Activated CD4-positive, alpha-beta T cell treated with anti-CD3 and anti-CD28 coated beads, Interleukin-10, Interleukin-2, amounts not matched to agents 100 ng/mL and 50 ng/mL, durations not matched to agents 16 hours and 8 hours (primary cell): ENCODE data around the gene DNAJC8.

ENCODE experiments used
- DNase-seq: peaks from one replicate; pipeline ENCODE4 v3.0.0-alpha.2; 2020

The DNAJC8 gene

DNA sequence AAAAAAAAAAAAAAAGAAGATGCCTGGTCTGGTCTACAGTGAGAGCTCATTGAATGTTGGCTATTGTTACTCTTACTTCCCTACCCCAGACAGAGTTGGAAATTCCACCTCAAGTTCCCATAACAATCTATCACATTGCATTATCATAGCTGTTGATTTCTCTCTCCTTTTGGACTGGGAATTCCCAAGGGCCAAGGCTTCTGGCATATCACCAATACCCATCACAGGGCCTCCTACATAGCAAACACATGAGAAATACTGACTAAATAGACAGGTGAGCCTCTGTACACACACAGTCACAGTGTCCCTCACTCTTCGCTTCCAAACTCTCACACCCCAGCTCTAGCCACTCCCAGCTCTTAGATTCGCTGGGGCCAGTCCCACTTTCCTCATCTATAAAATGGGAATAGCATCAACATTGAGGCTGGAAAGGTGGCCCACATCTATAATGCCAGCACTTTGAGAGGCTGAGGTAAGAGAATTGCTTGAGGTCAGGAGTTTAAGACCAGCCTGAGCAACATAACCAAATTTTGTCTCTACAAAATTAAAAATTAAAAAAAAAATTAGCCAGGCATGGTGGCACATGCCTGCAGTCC lies 62.7 kb downstream of the DNAJC8 start:
- no peak for DNase-seq

- no peak for DNase-seq
Observed at GRCh38 chr1:28163496-28164161, 69.2 kb downstream of the DNAJC8 start.

- no peak for DNase-seq
Observed at GRCh38 chr1:28162151-28162550, 70.7 kb downstream of the DNAJC8 start.

DNA sequence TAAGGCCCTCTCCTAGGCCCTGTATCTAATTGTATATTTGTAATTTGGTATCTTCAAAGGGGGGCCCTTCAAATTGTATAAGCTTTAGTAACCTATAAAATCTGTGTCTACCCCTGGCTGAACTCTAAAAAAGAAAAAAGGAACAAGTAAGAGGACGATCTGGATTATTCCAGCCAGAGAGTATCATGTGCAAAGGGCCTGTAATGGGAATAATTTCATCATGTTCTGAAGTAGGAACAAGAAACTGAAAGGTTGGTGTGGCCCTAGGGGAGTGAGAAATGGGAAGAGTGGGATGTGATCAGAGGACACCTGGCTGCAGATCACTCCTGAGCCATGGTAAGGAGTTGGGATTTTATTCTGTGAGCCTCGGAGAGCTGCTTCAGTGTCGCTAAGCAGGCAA lies 71.1 kb downstream of the DNAJC8 start:
- DNase-seq = no peak

DNA sequence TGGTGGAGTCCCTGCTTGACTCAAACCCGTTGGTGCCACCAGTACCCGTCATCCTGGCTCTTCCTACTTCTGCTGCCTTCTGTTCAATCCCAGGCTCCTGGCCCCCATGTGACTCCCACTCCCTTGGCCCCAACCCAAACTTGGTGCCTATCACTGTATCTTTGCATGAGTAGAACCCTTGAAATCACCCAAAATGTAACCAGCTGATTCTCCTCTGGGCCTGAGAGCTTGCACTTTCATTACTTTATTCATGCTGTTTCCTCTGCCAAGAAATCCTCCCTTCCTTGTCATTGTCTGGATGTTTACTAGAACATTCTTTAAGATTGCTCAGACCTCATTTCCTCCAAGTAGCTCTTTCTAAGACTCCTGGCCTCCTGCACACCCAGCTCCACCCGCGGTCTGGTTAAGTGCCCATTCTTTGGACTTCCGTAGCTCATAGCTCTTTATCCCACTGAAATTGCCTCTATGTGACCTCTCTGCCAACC lies 72.0 kb downstream of the DNAJC8 start:
- DNase-seq = no peak

DNA sequence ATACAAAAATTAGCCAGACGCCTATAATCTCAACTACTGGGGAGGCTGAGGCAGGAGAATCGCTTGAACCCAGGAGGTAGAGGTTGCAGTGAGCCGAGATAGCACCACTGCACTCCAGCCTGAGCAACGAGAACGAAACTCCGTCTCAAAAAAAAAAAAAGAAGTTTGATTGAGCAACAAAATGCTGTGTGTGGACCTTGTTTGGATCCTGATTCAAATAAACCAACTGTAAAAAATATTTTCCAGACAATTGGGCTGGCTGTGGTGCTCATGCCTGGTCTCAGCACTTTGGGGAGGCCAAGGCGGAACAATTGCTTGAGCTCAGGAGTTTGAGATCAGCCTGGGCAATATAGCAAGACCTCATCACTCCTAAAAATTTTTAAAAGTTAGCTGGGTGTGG lies 73.1 kb downstream of the DNAJC8 start:
- no peak for DNase-seq

GRCh38 chr1:28159243-28159642 lies 73.6 kb downstream of the DNAJC8 start:
- DNase-seq = no peak

- DNase-seq = no peak
Observed at GRCh38 chr1:28157894-28158293, 74.9 kb downstream of the DNAJC8 start.

GRCh38 chr1:28156821-28157220 lies 76.0 kb downstream of the DNAJC8 start:
- no peak for DNase-seq

DNA sequence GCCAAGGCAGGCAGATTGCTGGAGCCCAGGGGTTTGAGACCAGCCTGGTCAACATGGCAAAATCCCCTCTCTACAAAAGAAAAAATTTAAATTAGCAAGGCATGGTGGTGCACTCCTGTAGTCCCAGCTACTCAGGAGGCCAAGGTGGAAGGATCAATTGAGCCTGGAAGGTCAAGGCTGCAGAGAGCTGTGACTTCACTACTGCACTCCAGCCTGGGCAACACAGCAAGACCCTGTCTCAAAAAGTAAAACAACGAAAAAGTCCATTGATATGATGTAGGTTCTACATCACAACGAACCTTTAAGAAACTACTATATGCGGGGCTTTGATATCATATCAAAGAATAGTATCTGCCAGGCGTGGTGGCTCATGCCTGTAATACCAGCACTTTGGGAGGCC lies 77.2 kb downstream of the DNAJC8 start:
- no peak for DNase-seq

DNA sequence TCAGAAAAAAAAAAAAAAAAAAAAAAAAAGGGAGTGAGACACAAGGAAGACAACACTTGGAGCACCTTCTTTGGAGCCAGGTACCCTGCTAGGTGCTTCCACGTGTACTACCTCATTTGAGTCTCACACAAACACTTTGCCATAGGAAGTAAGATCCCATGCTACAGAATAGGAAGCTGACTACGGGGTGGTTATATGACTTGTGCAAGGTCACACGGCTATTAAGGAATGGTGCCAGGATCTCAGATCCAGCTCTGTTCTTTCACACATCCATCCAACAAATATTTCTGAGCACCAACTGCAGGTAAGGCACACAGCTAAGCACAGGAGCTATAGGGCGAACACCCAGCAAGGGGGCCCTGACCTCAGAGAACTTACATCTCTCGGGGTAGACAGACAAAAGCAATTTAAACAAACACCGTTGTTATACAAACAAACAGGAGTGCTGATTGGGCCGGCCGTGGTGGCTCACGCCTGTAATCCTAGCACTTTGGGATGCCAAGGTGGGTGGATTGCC lies 78.7 kb downstream of the DNAJC8 start:
- no peak for DNase-seq
